DMS114 treated with DMSO at 0.1 percent for 48 hours (cell line): Measurements from ENCODE around the gene TSPAN14.

Source experiments
- DNase-seq: peaks from one replicate; lab custom pipeline; 2025; ENCODE audit not compliant: unreplicated experiment; lab: John Stamatoyannopoulos, UW

Gene TSPAN14

GRCh38 chr10:80486785-80487420 lies 32.8 kb downstream of the TSPAN14 start:
- no peak for DNase-seq

GRCh38 chr10:80487421-80487785 lies 33.3 kb downstream of the TSPAN14 start:
- no peak for DNase-seq

- DNase-seq: no peak
Measured at GRCh38 chr10:80487791-80488538, 33.9 kb downstream of the TSPAN14 start.

GRCh38 chr10:80488539-80489066 lies 34.5 kb downstream of the TSPAN14 start:
- DNase-seq: no peak

- no peak for DNase-seq
Measured at GRCh38 chr10:80489371-80490112, 35.4 kb downstream of the TSPAN14 start.

GRCh38 chr10:80491251-80492102 lies 37.4 kb downstream of the TSPAN14 start:
- DNase-seq: no peak

GRCh38 chr10:80492848-80493521 lies 38.9 kb downstream of the TSPAN14 start:
- DNase-seq: no peak

- DNase-seq: no peak
Measured at GRCh38 chr10:80493522-80494051, 39.5 kb downstream of the TSPAN14 start.

- DNase-seq: no peak
Measured at GRCh38 chr10:80496555-80497172, 42.6 kb downstream of the TSPAN14 start.

- DNase-seq: no peak
Measured at GRCh38 chr10:80497187-80498077, 43.3 kb downstream of the TSPAN14 start.

GRCh38 chr10:80498078-80498832 lies 44.1 kb downstream of the TSPAN14 start:
- DNase-seq: no peak

- DNase-seq: no peak
Measured at GRCh38 chr10:80498833-80499741, 45.0 kb downstream of the TSPAN14 start.

- no peak for DNase-seq
Measured at GRCh38 chr10:80500572-80501380, 46.7 kb downstream of the TSPAN14 start.

GRCh38 chr10:80501381-80501912 lies 47.3 kb downstream of the TSPAN14 start:
- DNase-seq: no peak

- DNase-seq: no peak
Measured at GRCh38 chr10:80501913-80502521, 47.9 kb downstream of the TSPAN14 start.
